Inferior parietal cortex (tissue), 1 donor: ENCODE data around the gene STK4.
A peak's percentile ranks its signal among the peaks of the same experiment; 100 is the strongest.
"Not testable (repeated sequence)": the region's sequence is repeated elsewhere in the genome, so short reads cannot be mapped to it uniquely, and the experiment has no call there.

Source experiments
- DNase-seq: peaks from one replicate; pipeline ENCODE4 v3.0.0-alpha.2; 2016; ENCODE audit errors: extremely low spot score

STK4 gene

DNA sequence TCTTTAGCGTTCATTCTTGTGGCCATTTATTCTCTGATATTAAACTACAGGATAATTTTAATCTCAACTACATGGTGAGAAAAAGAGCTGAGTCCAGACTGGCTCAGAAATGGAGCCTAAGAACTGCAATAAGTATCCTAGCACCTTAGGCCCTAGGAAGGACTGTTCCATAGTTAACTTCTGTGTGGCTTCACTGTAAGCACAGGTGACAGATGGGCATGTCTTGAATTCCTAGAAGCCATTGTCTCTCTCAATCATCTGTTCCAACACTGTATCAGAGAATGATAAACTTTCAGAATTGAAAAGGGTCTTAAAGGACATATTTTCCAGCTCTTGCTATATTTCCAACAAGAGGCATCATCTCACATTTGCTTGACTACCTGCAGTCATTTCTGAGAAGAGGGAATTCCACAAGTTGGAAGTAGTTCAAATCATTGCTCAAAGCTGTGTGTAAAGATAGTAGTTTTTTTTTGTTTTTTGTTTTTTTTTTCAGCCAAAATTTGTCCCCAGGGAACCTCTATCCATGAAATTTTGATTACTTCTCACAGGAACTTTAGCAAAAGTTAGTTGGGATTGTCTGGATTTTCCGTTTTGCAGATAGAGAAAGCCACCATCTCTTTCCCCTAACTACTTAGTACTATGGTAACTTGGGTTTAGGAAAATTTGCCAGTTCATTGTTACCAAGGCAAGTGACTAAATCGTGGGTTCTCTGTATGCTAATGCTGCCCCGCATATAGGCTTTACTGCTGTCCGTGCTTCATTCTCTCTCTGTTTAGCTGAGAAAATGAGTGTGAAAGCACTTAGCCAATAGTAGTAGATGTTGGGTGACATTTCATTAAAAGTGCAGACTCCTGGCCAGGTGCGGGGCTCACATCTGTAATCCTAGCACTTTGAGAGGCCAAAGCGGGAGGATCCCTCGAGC lies 87.4 kb downstream of the STK4 start:
- no peak for DNase-seq

- DNase-seq, result no peak
Measured at GRCh38 chr20:45055056-45055455, 88.7 kb downstream of the STK4 start.

DNA sequence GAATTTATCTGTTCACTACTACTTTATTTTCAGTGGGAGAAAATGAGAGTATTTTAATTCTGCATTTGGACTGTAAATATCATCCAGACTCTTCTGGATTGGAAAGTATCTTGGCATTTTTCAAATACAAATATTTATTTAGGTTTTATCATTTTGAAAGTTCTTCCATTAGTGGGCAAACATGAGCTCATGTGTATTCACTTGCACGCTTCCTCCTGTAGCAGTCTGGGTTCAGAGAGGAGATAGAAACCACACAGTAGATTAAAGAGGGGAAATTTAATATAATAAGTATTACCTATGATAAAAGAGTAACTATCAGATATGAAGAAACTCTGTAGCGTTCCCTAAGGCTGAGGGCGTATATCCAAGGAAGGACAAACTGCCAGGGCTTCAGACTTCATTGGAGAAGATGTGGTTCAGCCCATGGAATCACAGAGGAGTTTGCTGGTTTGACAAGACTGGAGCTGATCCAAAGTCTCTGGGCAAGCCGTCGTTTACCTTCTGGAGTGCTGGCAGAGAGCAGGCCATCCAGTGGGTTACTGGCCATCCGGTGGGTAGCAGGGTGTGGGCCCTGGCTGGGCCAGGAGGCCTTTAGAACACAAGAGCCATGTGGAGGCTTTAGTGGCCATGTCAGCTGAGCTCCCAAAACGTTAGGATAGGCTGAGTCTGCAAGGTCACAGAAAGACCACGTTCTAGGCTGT lies 90.3 kb downstream of the STK4 start:
- DNase-seq, result no peak

DNA sequence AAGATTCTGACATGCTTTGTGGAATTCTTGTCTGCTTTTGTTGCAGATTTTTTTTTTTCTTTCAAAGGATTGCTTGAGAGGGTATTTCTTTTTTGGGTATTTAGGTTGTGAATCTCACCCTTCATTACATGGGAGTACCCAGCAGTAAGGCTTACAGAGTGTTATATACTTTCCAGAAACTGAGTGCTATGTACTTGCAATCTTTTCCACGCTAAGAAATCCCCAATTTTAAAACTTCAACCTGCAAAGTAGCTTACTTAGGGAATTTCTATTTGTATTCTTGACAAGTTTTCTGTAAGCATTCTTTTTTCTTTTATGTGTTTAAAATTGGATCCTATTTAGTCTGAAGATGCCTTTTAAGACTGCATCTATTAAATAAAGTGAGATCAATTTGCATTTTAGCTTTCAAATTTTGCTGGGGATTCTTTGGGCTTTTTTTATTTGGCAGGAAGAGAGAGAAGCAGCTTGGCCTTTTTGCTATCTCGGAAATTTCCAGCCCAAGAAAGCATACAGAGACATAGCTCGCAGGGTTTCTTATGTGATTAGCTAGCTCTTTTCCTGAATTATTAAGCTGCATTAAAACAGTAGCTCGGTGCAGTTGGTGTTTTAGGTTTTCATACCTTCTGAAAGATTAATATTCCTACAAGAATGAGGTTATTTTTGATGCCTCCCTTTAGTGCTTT lies 92.0 kb downstream of the STK4 start:
- peak; percentile 72 for DNase-seq

DNA sequence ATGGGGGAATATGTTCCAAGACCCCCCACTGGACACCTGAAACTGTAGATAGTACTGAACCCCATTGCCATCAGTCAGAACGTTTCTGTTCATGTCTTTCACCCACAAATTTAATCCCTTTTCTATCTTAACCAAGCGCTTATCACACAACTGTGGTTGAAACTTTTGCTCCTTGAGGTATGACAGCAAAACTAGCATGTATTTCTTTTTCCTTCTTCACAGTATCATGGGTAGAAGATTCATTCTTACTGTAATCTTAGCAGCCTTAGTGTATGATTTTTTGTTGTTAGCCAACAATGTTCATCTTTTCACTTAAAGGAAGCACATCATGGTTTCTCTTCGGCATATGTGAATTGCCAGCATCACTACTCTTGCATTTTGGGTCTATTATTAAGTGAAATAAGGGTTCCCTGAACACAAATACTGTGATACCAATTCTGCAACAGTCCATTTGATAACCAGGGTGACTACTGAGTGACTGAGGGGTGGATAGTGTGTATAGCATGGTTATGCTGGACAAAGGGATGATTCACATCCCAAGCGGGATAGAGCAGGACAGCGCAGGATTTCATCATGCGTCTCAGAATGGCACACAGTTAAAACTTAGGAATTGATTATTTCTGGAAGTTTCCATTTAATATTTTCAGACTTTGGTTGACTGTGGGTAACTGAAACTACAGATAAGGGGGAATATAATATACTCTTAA lies 92.9 kb downstream of the STK4 start:
- peak; percentile 68 for DNase-seq

DNA sequence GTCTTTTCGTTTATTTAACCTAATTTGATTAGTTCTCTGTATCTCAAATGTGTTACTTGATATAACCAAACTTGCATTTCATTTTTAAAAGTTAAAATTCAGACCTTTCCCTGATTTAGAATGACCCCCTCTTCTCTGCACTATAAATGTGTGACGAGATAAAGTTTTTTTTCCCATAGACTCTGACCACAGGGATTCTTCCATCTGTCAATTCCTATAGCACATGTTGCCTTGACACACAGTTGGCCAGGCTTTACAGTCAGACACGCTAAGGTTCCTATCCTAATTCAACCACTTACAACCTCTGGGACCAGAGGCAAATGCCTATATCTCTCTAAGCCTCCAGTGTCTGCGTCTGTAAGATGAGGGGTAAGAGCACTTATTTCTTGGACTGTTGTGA lies 94.0 kb downstream of the STK4 start:
- DNase-seq, result no peak

DNA sequence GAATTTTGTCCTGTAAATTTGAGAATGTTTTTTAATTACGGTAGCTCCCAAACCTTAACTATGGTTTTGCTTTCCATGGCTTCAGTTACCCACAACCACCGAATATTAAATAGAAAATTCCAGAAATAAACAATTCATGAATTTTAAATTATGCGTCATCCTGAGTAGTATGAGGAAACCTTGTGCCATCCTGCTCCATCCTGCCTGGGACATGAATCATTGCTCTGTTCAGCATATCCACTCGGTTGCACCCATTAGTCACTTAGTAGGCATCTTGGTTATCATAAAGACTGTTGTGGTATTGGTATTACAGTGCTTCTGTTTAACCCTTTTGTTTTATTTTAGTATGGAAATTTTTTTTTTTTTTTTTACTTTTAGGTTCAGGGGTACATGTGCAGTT lies 94.9 kb downstream of the STK4 start:
- no peak for DNase-seq

DNA sequence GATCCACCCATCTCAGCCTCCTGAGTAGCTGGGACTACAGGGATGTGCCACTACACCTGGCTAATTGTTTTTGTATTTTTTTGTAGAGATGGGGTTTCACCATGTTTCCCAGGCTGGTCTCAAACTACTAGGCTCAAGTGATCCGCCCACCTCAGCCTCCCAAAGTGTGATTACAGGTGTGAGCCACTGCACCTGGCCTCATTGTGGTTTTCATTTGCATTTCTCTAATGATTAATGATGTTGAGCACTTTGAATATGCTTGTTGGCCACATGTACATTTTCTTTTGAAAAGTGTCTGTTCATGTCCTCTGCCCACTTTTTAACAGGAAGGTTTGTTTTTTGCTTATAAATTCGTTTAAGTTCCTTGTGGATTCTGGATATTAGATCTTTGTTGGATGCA lies 96.8 kb downstream of the STK4 start:
- DNase-seq, result not testable (repeated sequence)

DNA sequence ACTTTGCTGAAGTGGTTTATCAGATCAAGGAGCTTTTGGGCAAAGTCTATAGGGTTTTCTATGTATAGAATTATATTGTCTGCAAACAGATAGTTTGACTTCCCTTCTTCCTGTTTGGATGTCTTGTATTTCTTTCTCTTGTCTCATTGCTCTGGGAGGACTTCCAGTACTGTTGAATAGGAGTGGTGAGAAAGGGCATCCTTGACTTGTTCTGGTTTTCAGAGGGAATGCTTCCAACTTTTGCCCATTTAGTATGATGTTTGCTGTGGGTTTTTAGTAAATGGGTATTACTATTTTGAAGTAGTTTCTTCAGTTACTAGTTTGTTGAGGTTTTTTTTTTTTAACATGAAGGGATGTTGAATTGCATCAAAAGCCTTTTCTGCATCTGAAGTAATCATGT lies 98.5 kb downstream of the STK4 start:
- no peak for DNase-seq

DNA sequence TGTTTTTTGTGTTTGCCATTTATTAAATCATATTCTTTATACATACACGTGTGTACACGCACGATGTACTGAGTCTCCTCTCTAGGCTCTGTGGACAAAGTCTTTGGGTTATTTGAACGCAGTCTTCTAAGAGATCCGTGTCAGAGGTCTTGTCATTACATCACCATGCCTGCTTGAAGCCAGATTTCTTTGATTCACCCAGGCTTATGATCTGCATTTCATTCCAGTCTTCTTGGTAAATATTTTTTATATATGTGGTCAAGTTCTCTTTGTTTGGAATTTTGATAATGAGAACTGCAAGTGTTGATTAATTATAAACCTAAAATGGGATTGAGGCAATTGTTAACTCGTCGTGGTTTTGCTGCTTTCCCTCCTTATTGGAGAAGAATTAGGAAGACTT lies 100.1 kb downstream of the STK4 start:
- DNase-seq, result no peak

- DNase-seq, result no peak
Measured at GRCh38 chr20:45067087-45067486, 100.8 kb downstream of the STK4 start.

GRCh38 chr20:45067558-45067957 lies 101.2 kb downstream of the STK4 start:
- DNase-seq, result no peak

GRCh38 chr20:45069261-45069660 lies 102.9 kb downstream of the STK4 start:
- no peak for DNase-seq

- no peak for DNase-seq
Measured at GRCh38 chr20:45070932-45071632, 104.8 kb downstream of the STK4 start.

GRCh38 chr20:45072066-45072465 lies 105.8 kb downstream of the STK4 start:
- DNase-seq, result no peak

- no peak for DNase-seq
Measured at GRCh38 chr20:45073221-45073620, 106.9 kb downstream of the STK4 start.

DNA sequence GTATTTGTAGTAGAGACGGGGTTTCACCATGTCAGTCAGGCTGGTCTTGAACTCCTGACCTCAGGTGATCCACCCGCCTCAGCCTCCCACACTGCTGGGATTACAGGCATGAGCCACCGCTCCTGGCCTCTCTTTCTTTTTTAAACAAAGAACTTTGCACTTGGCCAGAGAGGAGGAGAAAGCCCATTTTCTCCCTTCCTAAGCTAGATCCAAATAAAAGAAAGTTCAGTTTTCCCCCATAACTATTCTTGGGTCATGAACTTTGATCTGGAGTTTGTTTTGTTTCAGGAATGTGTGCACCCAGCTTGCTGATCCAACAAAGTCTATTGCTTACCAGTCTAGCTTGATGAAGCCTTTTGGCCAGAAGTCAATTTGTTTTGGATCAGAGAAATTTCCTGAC lies 111.2 kb downstream of the STK4 start:
- no peak for DNase-seq

DNA sequence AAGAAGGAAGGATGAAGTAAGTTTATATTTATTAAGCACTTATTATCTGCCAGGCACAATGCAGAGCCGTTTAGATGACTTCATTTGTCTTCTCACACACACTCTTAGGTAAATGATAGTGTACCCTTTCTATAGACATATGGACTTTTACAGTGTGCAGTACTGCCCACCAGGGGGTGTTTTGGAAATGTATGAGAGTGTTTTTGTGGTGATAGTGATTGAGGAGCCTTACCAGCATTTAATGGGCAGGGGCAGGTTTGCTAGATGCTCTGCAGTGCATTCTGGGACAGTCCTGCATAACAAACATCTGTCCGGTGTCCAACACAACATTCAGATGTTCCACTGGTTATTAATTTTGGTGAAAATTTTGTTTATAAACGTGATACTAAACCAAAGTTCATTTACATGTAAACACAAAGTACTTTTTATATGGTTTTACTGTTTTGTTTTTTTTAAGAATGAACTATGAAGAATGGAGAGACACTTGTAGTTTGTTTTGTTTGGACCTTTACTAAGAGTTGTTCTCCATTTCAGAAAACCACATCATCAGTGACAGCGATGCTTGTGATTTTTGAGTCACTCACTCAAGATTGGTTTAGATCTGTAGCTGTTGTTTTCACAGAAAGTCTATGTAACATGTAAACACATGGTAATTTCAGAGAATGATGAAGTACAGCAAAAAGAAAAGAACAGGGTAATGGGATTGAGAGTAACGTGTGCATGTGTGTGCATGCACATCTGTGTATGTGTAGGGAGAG lies 114.7 kb downstream of the STK4 start:
- DNase-seq, result no peak

- no peak for DNase-seq
Measured at GRCh38 chr20:45082468-45082867, 116.2 kb downstream of the STK4 start.

DNA sequence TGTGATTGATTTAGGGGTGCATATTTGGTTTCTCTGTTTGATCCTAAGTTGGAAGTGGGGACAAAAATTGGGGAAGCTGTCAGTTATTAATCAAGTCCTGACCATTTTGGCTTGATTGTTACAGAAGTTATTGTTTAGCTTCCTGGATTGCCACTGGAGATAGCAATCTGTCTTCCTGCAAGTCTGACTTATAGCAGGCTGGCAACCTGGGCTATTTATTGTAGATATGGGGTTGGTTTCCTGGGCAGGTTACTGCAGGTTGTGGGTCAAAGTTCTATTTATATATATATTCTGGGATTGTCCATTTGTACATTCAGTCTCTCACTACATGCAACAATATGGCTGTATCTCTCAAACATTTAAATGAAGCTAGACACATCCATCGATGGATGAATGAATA lies 116.8 kb downstream of the STK4 start:
- no peak for DNase-seq

DNA sequence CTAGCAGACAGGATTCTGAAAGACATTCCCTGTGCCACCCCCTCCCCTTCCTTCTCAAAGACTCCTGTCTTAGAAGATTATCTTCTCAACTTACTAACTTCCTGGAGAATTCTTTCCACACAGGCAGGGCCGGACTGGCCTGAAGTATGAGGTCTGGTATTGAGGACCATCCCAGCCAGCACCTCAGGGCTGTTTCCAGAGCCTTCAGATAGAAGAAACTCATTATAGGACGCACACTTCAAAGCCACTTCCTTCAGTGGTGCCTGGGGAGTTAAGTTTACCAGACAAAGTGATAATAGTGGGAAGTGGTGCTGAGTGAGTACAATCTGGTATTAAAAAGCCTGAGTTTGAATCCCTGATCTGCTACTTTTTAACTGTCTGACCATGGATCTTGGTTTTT lies 119.0 kb downstream of the STK4 start:
- no peak for DNase-seq
